Tibial artery (tissue), 4 donors: ENCODE results near the gene SCMH1.

Experiments
- DNase-seq, 2 donors: peaks; one replicate each; pipeline ENCODE4 v3.0.0-alpha.2; 2019
- H3K27ac ChIP-seq, 2 donors: fragments of 200-600 bp; sonication (generic) in 1 of 2; 1 replicate in 1 of 2; 2 replicates in 1 of 2; pipeline ENCODE4 v1.5.1; 2018 to 2019; ENCODE audit warnings: mild to moderate bottlenecking in 1 of 2
- H3K27me3 ChIP-seq, 2 donors: fragments of 200-600 bp; sonication (generic) in 1 of 2; one replicate each; pipeline versions ENCODE4 v1.5.1 to v1.6.0; 2016 to 2019
- H3K36me3 ChIP-seq, 3 donors: fragments of 200-600 bp; sonication (generic) in 2 of 3; one replicate each; pipeline ENCODE4 v1.5.1; 2016 to 2019; ENCODE audit warnings: mild to moderate bottlenecking in 2 of 3
- H3K4me1 ChIP-seq, 4 donors: fragments of 200-600 bp; sonication (generic) in 2 of 4; 1 replicate in 3 of 4; 2 replicates in 1 of 4; pipeline ENCODE4 v1.5.1; 2016 to 2019
- H3K4me3 ChIP-seq, 2 donors: fragments of 200-600 bp; sonication (generic) in 1 of 2; 1 replicate in 1 of 2; 2 replicates in 1 of 2; pipeline ENCODE4 v1.5.1; 2018 to 2019; ENCODE audit warnings: mild to moderate bottlenecking in 2 of 2
- H3K9me3 ChIP-seq, 3 donors: fragments of 200-600 bp; sonication (generic) in 1 of 3; one replicate each; pipeline ENCODE4 v1.5.1; 2016 to 2019
- intact Hi-C: fragments of 100-400 bp; cut with DNase I; formaldehyde crosslinking; loops from one replicate; pipeline ENCODE4 v1.15.0; 2023; ENCODE audit warnings: low total_unique reads
- TF ChIP-seq, protein P1 (sequence below), 2 experiments: fragments of 200-600 bp in 1 of 2; fragments of 450-650 bp in 1 of 2; IDR thresholded peaks; one replicate each; pipeline ENCODE4 v1.5.1; 2017 to 2019; ENCODE audit warnings: antibody characterized with exemption in 2 of 2, mild to moderate bottlenecking in 1 of 2, moderate library complexity in 1 of 2

The SCMH1 gene

DNA sequence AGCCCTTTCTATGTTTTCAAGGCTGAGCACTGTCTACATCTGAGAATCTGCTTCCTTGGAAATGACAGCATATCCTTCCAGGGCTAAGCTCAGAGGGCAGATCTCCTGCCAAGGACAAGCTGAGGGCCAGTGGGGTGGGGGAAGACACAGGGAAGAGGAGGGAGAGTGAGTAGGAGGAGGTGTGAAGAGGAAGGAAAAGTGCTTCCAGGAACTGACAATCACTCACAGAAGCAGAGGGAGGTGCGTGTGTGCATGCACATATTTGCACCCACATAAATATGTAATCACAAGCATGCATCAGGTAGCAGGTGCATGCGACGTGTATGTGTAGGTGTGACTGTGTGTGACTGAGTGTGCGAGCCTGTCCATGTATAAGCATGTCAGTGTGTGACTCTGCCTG lies 43.7 kb upstream of the SCMH1 start:
- TF ChIP-seq, protein P1, sequence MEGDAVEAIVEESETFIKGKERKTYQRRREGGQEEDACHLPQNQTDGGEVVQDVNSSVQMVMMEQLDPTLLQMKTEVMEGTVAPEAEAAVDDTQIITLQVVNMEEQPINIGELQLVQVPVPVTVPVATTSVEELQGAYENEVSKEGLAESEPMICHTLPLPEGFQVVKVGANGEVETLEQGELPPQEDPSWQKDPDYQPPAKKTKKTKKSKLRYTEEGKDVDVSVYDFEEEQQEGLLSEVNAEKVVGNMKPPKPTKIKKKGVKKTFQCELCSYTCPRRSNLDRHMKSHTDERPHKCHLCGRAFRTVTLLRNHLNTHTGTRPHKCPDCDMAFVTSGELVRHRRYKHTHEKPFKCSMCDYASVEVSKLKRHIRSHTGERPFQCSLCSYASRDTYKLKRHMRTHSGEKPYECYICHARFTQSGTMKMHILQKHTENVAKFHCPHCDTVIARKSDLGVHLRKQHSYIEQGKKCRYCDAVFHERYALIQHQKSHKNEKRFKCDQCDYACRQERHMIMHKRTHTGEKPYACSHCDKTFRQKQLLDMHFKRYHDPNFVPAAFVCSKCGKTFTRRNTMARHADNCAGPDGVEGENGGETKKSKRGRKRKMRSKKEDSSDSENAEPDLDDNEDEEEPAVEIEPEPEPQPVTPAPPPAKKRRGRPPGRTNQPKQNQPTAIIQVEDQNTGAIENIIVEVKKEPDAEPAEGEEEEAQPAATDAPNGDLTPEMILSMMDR (IDR thresholded peaks at IDR 0.05), result no peak
- DNase-seq, result no peak
- no peak overlapping the region for H3K4me3 ChIP-seq
- peaks cover 0 to 47% of the 10 kb centered on the region in 2 donors for H3K27me3 ChIP-seq
- intact Hi-C loops, result no loop called here
- H3K4me1 ChIP-seq, result peaks cover 0 to 4% (median 0%) of the 10 kb centered on the region in 4 donors
- H3K27ac ChIP-seq, result no peak overlapping the region
- no peaks in the 10 kb centered on the region for H3K36me3 ChIP-seq
- H3K9me3 ChIP-seq, result no peaks in the 10 kb centered on the region

DNA sequence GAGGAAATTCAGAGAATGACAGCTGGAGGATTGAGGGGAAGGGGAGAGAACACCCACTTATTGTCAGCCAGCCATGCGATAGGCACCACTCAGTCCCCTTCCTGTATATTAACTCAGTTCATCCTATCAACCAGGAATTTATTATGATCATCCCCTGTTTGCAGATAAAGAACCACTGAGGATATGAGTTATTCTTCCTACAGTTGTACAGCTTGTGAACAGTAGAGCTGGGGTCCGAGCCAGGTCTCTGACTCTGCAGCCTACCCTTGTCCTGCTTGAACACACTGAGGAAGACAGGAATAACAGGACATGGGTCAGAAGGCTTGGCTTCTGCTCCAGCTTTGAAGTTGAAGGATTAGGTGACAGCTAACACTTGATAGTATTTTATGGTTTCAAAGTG lies 42.0 kb upstream of the SCMH1 start:
- no peak for DNase-seq
- no peak overlapping the region for H3K4me3 ChIP-seq
- TF ChIP-seq, protein P1 (IDR thresholded peaks at IDR 0.05), result no peak
- peaks cover 0 to 4% (median 0%) of the 10 kb centered on the region in 4 donors for H3K4me1 ChIP-seq
- no peak overlapping the region for H3K27ac ChIP-seq
- peaks cover 0 to 54% of the 10 kb centered on the region in 2 donors for H3K27me3 ChIP-seq
- intact Hi-C loops, result loop anchor here (5.0 kb wide), 2 partner anchors 73 to 133 kb away; no protein-coding TSS in a partner anchor
- H3K9me3 ChIP-seq, result no peaks in the 10 kb centered on the region
- no peaks in the 10 kb centered on the region for H3K36me3 ChIP-seq

DNA sequence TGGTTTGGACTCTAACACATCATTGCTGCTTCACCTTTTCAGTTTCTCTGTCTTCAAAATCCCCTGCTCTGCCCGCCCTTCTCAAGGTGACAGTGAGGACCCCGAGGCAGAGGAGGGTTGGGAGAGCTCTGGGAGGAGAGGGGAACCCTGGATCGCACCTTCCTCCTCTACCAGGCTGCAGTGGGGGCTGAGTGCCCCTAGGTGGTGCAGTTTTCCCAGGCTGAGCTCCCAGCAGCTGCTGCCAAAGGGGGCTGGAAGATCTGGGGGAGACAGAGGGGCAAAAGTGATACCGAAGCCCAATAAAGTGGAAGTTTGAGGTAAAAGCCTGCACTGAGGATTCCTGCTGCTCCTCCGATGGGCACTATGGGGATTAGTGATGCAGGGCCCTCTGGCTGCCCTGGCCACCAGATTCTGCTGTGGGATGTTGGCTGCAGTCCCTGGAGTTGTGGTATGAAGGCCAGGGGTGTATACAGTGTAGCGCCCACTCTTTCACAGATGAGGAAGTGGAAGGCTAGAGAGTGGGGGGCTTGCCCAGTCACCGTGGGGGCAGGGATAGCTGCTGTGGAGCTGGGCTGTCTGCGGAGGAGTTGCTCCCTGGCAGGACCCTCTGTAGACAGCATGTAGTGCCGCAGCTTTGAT lies 40.7 kb upstream of the SCMH1 start:
- Histone ChIP-seq H3K4me1 (peaks cover 0 to 4% (median 0%) of the 10 kb centered on the region in 4 donors), H3K4me3 (no peak overlapping the region), H3K9me3 (no peaks in the 10 kb centered on the region), H3K27me3 (peaks cover 0 to 58% of the 10 kb centered on the region in 2 donors), H3K27ac (no peak overlapping the region), H3K36me3 (no peaks in the 10 kb centered on the region)
- DNase-seq, result peak in 1 of 2 donors; percentile 26
- intact Hi-C loops, result loop anchor here (5.0 kb wide), 2 partner anchors 75 to 135 kb away; no protein-coding TSS in a partner anchor
- TF ChIP-seq, protein P1 (IDR thresholded peaks at IDR 0.05), result peak; percentile 82 to 86

DNA sequence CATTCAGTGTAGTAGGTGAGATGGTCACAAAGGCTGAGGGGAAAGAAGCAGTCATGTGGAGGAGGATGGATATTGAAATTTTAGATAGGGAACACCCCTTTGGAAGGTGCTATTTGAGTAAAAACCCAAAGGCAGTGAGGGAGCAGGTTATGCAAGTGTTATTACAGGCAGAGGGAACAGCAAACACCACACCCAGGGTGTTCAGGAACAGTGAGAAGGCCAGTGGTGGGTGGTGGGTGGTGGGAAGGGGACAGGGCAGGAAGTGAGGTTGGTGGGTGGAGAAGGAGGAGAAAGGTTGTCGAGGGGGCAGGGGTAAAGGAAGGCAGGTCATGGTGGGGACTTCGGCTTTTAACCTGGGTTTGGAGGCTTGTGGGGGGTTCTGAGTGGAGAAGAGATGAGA lies 39.2 kb upstream of the SCMH1 start:
- Histone ChIP-seq H3K9me3 (no peaks in the 10 kb centered on the region), H3K4me1 (peaks cover 0 to 4% (median 0%) of the 10 kb centered on the region in 4 donors), H3K4me3 (no peak overlapping the region), H3K36me3 (no peaks in the 10 kb centered on the region), H3K27ac (no peak overlapping the region), H3K27me3 (peaks cover 0 to 51% of the 10 kb centered on the region in 2 donors)
- TF ChIP-seq, protein P1 (IDR thresholded peaks at IDR 0.05), result no peak
- no peak for DNase-seq
- intact Hi-C loops, result loop anchor here (5.0 kb wide), 2 partner anchors 76 to 136 kb away; no protein-coding TSS in a partner anchor

DNA sequence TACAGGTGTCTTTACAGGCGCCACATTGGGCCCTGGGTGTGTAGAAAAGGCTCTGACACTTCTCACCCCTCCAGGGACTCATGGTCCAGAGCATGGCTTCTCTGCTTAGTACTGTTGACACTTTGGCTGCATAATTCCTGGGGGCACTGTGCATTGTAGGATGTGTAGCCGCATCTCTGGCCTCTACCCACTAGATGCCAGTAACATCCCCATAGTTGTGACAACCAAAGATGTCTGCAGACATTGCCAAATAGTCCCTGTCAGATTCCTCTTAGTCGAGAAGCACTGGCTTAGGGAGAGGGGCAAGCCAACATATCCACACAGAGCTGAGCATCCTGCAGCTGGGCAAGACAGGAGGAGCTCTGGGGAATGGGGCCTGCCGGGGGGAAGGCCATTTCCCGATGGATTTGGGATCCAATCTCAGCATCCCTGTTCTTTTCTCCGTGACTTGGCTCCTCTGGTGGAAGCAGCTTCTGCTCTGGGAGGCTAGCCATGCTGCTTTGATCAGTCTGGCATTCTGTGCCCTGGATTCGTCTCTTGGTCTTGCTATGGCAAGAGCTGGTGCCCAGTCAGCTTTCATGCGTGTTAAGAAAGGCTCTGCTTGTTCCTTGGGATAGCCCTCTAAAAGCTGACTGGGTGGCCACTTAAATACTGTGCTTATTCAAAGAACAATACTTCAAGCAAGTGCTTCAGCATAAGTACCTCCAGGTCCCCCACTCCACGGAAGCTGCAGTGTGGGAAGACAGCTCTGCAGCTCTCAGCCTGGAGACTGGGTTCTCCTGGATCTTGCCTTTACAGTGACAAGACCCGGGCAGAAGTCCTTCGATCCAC lies 38.3 kb upstream of the SCMH1 start:
- H3K4me1 ChIP-seq, result peaks cover 0 to 4% (median 0%) of the 10 kb centered on the region in 4 donors
- intact Hi-C loops, result loop anchor here (5.0 kb wide), 2 partner anchors 77 to 137 kb away; no protein-coding TSS in a partner anchor
- peaks cover 0 to 50% of the 10 kb centered on the region in 2 donors for H3K27me3 ChIP-seq
- TF ChIP-seq, protein P1 (IDR thresholded peaks at IDR 0.05), result no peak
- no peak overlapping the region for H3K4me3 ChIP-seq
- no peaks in the 10 kb centered on the region for H3K9me3 ChIP-seq
- no peaks in the 10 kb centered on the region for H3K36me3 ChIP-seq
- no peak for DNase-seq
- H3K27ac ChIP-seq, result no peak overlapping the region
